Rectal smooth muscle tissue (tissue), 1 donor: ENCODE data around the gene LILRB5.
"Not testable (repeated sequence)": the region's sequence is repeated elsewhere in the genome, so short reads cannot be mapped to it uniquely, and the experiment has no call there.

ENCODE experiments used
- H3K27ac ChIP-seq: one replicate; pipeline ENCODE4 v1.7.0; 2013; ENCODE audit warnings: low read depth, low read length, inconsistent platforms
- H3K27me3 ChIP-seq: one replicate; pipeline ENCODE4 v1.7.0; 2013; ENCODE audit warnings: low read length; ENCODE audit not compliant: control insufficient read depth, insufficient read depth
- H3K36me3 ChIP-seq: one replicate; pipeline ENCODE4 v1.7.0; 2013; ENCODE audit warnings: low read length; ENCODE audit not compliant: control insufficient read depth, insufficient read depth
- H3K4me1 ChIP-seq: one replicate; pipeline ENCODE4 v1.7.0; 2013; ENCODE audit warnings: low read length; ENCODE audit not compliant: control insufficient read depth, insufficient read depth
- H3K4me3 ChIP-seq: one replicate; pipeline ENCODE4 v1.7.0; 2013; ENCODE audit warnings: low read length
- H3K9ac ChIP-seq: one replicate; pipeline ENCODE4 v1.7.0; 2013; ENCODE audit warnings: low read length

The LILRB5 gene

GRCh38 chr19:54230031-54230430 is 27.0 kb downstream of the LILRB5 start:
- Histone ChIP-seq H3K9ac (no peak overlapping the region), H3K27ac (no peak overlapping the region), H3K4me3 (no peak overlapping the region), H3K4me1 (no peaks in the 10 kb centered on the region), H3K36me3 (no peaks in the 10 kb centered on the region), H3K27me3 (no peaks in the 10 kb centered on the region)

GRCh38 chr19:54229146-54229545 is 27.9 kb downstream of the LILRB5 start:
- no peak overlapping the region for H3K4me3 ChIP-seq
- no peaks in the 10 kb centered on the region for H3K36me3 ChIP-seq
- no peaks in the 10 kb centered on the region for H3K27me3 ChIP-seq
- no peaks in the 10 kb centered on the region for H3K4me1 ChIP-seq
- H3K27ac ChIP-seq: no peak overlapping the region
- no peak overlapping the region for H3K9ac ChIP-seq

- H3K4me1 ChIP-seq, H3K27me3 ChIP-seq, H3K27ac ChIP-seq, H3K4me3 ChIP-seq, H3K9ac ChIP-seq, H3K36me3 ChIP-seq: not testable (repeated sequence)
These were observed 32.5 kb downstream of the LILRB5 start for GRCh38 chr19:54224619-54225018.

- not testable (repeated sequence) for H3K27ac ChIP-seq, H3K9ac ChIP-seq, H3K27me3 ChIP-seq, H3K4me3 ChIP-seq, H3K36me3 ChIP-seq, H3K4me1 ChIP-seq
These were observed 33.2 kb downstream of the LILRB5 start for GRCh38 chr19:54223937-54224281.

GRCh38 chr19:54223277-54223936 is 33.7 kb downstream of the LILRB5 start:
- H3K27me3 ChIP-seq, H3K27ac ChIP-seq, H3K4me3 ChIP-seq, H3K9ac ChIP-seq, H3K36me3 ChIP-seq, H3K4me1 ChIP-seq: not testable (repeated sequence)

GRCh38 chr19:54222474-54223276 is 34.4 kb downstream of the LILRB5 start, which contains the start of gene LILRB3:
Gene LILRB3, minus strand, starts transcription at chr19:54223007. Its CDS starts 31 bp downstream, at chr19:54222976.
- not testable (repeated sequence) for H3K27me3 ChIP-seq, H3K27ac ChIP-seq, H3K4me1 ChIP-seq, H3K36me3 ChIP-seq, H3K9ac ChIP-seq, H3K4me3 ChIP-seq

GRCh38 chr19:54221947-54222346 is 35.1 kb downstream of the LILRB5 start:
- not testable (repeated sequence) for H3K4me3 ChIP-seq, H3K27me3 ChIP-seq, H3K27ac ChIP-seq, H3K36me3 ChIP-seq, H3K9ac ChIP-seq, H3K4me1 ChIP-seq

GRCh38 chr19:54219702-54220101 is 37.4 kb downstream of the LILRB5 start:
- H3K27ac ChIP-seq, H3K36me3 ChIP-seq, H3K9ac ChIP-seq, H3K4me3 ChIP-seq, H3K4me1 ChIP-seq, H3K27me3 ChIP-seq: not testable (repeated sequence)

GRCh38 chr19:54218960-54219661 is 38.0 kb downstream of the LILRB5 start:
- Histone ChIP-seq H3K27ac (no peak overlapping the region), H3K27me3 (no peaks in the 10 kb centered on the region), H3K36me3 (no peaks in the 10 kb centered on the region), H3K4me1 (no peaks in the 10 kb centered on the region), H3K4me3 (no peak overlapping the region), H3K9ac (no peak overlapping the region)

GRCh38 chr19:54218259-54218658 is 38.8 kb downstream of the LILRB5 start:
- no peak overlapping the region for H3K4me3 ChIP-seq
- H3K4me1 ChIP-seq: no peaks in the 10 kb centered on the region
- H3K27me3 ChIP-seq: no peaks in the 10 kb centered on the region
- no peak overlapping the region for H3K27ac ChIP-seq
- H3K36me3 ChIP-seq: no peaks in the 10 kb centered on the region
- no peak overlapping the region for H3K9ac ChIP-seq

- not testable (repeated sequence) for H3K4me1 ChIP-seq, H3K9ac ChIP-seq, H3K27ac ChIP-seq, H3K27me3 ChIP-seq, H3K4me3 ChIP-seq, H3K36me3 ChIP-seq
These were observed 39.4 kb downstream of the LILRB5 start for GRCh38 chr19:54217517-54218247.

GRCh38 chr19:54216869-54217268 is 40.2 kb downstream of the LILRB5 start:
- Histone ChIP-seq H3K4me3 (no peak overlapping the region), H3K27me3 (no peaks in the 10 kb centered on the region), H3K27ac (no peak overlapping the region), H3K4me1 (no peaks in the 10 kb centered on the region), H3K9ac (no peak overlapping the region), H3K36me3 (no peaks in the 10 kb centered on the region)
